GM18517 (cell line): ENCODE measurements around the gene C12orf75.
A peak's percentile ranks its signal among the peaks of the same experiment; 100 is the strongest.
"Not testable (repeated sequence)": the region's sequence is repeated elsewhere in the genome, so short reads cannot be mapped to it uniquely, and the experiment has no call there.

ENCODE experiments used
- ATAC-seq: cut with Tn5 transposase; IDR thresholded peaks from one replicate; pipeline ENCODE4 v1.9.1; 2021; ENCODE audit warnings: mild to moderate bottlenecking, moderate library complexity; ENCODE audit not compliant: unreplicated experiment

The C12orf75 gene

GRCh38 chr12:105334582-105334981, 4.1 kb downstream of the C12orf75 start:
- ATAC-seq: no peak

- ATAC-seq: no peak
Observed at GRCh38 chr12:105335856-105336255, 5.4 kb downstream of the C12orf75 start.

- no peak for ATAC-seq
Observed at GRCh38 chr12:105336411-105336810, 5.9 kb downstream of the C12orf75 start.

DNA sequence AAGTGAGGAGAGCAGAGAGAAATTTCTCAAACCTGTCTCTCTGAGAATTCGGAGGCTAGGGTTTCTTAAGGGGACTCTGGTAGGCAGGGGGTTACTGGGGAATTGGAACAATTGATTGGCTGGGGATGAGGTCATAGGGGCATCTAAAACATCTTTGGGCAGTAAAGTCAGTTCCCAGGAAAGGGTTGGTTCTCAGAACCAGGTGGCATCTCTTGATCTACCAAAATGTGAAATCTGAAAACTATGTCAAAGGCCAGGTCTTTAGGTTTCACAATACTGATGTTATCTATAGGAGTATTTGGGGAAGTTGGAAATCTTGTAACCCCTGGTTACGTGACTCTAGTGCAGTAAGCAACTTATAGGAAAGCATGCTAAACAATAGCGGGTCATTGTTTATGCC, 6.9 kb downstream of the C12orf75 start:
- ATAC-seq: no peak

- ATAC-seq: no peak
Observed at GRCh38 chr12:105338966-105339365, 8.5 kb downstream of the C12orf75 start.

DNA sequence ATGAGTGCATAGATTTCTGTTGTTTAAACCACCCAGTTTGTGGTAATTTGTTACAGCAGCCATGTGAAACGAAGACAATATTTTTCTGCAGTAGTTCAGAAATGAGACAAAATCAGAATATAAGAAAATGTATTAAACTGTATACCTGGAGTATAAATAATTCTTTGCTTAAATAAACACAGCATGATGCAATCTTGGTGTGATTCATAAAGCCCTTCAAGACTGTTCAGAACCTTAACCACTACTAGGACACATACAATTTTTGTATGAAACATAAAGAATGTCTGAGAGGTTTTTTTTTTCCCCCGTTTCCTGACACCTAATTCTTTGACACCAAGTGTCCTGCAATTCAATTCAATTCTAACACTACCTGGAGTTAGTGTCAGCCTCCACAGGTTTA, 10.5 kb downstream of the C12orf75 start:
- ATAC-seq: no peak

- not testable (repeated sequence) for ATAC-seq
Observed at GRCh38 chr12:105341620-105342019, 11.1 kb downstream of the C12orf75 start.

DNA sequence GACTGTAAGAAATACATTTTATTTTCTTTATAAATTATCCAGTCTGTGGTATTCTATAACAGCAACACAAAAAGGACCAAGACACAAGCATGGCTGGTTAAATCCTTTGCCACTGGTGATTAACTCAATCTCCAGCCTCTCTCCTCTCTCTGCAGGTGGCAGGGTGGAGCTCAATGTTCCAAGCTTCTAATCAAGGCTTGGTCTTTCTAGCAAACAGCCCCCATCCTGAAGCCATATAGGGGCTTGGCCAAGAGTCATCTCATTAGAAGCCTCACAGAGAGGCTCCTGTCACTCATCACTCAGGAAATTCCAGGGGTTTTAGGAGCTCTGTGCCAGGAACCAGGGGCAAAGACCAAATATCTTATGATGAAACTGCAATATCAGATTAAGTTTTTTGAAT, 12.0 kb downstream of the C12orf75 start:
- ATAC-seq: no peak

DNA sequence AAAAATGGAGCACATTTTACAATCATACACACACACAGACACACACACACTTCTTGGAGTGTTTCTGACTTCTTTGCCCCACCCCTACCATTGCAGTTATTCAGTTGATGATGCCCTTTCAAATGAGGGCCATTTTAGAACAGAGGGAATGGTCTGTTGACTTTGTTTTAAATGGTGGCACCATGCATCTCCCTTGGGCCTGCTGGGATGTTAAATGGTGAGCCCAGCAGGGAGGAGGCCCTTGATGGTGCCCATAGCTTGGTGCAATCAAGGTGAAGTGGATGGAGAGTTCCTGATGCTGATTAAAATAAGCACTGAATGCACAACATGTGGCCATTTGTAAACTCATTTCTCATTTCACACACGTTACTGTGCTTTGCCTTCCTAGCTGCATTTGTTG, 13.3 kb downstream of the C12orf75 start:
- no peak for ATAC-seq

DNA sequence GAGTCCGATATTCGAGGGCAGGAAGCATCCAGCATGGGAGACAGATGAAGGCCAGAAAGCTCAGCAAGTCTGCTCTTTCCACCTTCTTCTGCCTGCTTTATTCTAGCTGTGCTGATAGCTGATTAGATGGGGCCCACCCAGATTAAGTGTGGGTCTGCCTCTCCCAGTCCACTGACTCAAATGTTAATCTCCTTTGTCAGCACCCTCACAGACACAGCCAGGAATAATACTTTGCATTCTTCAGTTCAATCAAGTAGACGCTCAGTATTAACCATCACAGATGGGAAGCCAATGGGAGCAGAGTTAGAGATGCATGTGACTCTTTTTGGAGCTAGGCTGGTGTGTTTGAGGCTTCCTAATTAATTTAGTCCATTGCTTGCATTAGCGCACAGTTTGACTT, 17.0 kb downstream of the C12orf75 start:
- no peak for ATAC-seq

GRCh38 chr12:105348142-105348541, 17.7 kb downstream of the C12orf75 start:
- no peak for ATAC-seq

DNA sequence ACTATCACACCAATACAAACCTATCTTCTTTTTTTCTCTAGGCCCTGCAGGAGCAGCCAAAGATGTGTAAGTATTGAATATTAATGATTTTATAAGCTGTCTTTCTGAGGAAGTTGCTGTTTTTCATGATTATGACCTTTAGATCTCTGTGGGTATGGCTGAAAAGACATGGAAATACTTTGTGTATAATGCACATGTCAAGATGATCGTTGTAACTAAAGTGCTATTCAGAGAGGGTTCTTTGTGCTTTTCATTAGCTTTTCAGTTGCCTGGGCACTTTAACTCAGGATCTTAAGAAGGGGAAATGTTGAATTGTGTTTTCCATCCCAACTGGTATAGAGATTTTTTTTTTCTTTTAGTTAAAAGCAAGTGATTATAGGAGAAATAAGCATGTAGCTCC, 18.1 kb downstream of the C12orf75 start:
- no peak for ATAC-seq

DNA sequence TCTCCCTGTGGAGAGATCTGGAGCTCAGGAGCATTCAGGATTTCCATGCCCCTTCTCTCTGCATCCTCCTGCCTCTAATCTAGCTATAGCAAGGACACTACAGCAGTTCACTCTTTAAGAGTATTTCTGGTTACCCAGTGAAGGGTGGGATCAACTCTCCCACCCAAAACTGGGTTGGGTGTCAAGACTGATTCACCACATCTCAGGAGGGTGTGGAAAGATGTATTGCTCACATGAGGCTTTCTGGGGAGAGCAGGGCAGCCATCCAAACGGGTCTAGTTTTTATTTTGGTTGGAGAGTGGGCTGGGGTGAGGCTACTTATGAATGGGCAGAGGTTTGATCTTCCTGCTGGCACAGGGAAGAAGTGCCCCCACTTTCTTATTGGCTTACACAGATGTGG, 18.6 kb downstream of the C12orf75 start:
- ATAC-seq: no peak

GRCh38 chr12:105351523-105351922, 21.0 kb downstream of the C12orf75 start:
- ATAC-seq: peak; percentile 58

- ATAC-seq: peak; percentile 75
Observed at GRCh38 chr12:105352052-105352451, 21.6 kb downstream of the C12orf75 start.

DNA sequence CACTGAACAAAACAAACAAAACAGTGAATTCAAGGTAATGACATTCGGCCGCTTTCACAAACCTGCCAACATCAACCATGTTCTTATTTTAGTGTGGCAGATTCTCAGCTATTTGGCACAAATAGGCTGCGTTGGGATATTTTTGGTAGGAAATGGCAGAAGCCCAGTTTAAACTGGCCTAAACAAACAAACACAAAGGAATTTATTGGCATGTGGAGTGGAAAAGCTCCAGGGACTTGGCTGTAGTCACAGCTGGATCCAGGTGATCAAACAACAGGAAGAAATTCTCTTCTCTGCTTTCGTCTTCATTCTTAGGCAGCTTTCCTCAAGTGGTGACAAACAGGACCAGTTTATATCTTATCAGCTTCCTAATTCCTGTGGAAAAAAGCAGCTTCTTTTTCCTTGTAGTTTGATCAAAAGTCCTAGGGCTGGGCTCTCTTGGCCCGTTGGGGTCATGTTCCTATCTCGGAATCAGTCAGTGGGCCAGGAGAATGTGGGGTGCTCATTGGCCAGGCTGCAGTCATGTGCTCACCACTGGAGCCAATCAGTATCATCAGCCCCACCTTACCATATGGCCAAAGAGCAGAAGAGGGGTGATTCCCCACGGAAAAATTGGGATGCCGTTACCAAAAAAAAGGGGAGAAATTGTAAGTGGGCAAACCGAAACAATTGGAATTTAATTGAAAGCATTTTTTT, 22.6 kb downstream of the C12orf75 start:
- ATAC-seq: no peak

DNA sequence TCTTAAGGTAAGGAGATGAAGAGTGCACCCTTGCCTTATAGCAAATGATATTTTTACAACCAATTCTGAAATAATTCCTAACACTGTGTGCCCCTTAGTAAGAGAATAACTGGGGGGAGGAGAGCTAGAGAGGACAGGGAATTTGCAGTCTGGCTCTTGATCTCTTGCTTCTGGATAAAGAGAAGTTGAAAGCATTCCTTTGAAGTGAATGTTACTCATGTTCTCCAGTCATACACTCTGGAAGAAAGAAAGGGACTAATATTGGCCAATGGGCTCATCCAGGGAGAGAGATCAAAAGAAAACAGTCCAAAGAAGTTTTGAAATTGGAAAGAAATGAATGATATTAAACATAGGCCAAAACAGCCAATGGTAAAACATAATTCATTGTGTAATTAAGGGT, 25.3 kb downstream of the C12orf75 start:
- no peak for ATAC-seq

- peak; percentile 81 for ATAC-seq
Observed at GRCh38 chr12:105357162-105357691, 26.7 kb downstream of the C12orf75 start.

DNA sequence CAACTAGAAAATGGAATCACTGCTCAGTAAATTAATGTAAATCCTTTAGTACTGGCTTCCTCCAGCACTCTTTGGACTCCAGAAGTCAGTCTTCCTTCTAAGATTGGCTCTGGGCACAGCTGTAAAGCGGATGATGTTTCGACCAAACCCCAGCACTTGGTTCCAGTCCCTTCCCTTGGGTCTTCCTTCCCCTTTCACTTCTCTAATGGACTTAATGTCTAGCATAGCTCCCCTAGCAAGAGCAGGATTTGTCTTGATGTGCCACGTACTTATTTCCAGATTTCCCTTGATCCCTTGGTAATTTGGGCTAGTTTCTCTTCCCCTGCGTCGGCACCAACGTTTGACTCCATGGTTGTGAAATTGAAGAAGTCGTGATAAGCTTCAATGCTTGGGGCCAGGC, 28.3 kb downstream of the C12orf75 start:
- no peak for ATAC-seq

GRCh38 chr12:105359856-105360255, 29.4 kb downstream of the C12orf75 start:
- no peak for ATAC-seq

DNA sequence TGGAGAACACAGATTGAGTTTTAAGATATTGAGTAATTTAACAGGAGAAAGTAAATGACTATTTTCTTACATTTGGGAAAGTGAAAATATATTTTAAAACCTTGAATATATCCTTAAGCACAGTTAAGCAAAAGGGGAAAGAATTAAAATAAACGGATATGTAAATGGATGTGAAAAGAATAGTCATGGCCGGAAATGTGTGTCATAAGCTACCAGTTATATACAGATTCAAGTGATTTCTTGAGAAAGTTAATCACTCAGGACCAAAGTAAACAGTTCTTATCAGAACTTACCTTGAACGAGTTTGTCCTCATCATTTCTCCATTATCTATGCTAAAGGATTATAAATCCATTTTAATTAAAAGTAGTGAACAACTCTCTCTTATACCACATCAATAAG, 33.4 kb downstream of the C12orf75 start:
- ATAC-seq: no peak

GRCh38 chr12:105365231-105365630, 34.7 kb downstream of the C12orf75 start:
- no peak for ATAC-seq

DNA sequence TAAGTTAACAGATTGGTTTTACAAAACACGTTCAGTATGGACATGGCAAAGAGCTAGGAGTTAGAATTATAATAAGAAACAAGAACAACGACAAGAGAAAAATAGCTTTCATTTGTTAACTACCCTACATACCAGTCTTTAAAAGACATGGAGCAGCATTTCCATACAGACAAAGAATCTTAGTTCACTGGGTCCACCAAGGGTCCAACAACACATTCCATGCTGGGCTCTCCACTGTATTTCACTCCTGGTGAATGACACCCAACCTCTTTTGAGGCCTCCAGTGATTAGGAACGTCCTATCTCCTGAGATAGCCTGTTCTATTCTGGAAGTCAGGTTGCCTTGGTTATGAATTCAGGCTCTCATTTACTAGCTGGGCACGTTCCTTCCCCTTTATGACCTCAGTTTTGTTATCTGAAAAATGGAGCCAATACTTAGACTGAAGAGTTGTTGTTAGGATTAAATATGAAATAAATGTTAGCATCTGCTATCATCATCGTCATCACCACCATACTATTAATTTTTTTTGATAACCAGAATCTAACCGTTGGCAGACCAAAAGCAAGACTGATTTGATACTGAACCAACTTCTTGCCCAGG, 37.7 kb downstream of the C12orf75 start:
- ATAC-seq: no peak
